ENCODE measurements around the gene XRN2. TPM values are rescaled to one million over a fixed set of nuclear protein-coding genes. Genes with fewer than 3 reads are reported as not detected.

Gene XRN2
- total RNA-seq, 1 donor: 125 TPM

DNA sequence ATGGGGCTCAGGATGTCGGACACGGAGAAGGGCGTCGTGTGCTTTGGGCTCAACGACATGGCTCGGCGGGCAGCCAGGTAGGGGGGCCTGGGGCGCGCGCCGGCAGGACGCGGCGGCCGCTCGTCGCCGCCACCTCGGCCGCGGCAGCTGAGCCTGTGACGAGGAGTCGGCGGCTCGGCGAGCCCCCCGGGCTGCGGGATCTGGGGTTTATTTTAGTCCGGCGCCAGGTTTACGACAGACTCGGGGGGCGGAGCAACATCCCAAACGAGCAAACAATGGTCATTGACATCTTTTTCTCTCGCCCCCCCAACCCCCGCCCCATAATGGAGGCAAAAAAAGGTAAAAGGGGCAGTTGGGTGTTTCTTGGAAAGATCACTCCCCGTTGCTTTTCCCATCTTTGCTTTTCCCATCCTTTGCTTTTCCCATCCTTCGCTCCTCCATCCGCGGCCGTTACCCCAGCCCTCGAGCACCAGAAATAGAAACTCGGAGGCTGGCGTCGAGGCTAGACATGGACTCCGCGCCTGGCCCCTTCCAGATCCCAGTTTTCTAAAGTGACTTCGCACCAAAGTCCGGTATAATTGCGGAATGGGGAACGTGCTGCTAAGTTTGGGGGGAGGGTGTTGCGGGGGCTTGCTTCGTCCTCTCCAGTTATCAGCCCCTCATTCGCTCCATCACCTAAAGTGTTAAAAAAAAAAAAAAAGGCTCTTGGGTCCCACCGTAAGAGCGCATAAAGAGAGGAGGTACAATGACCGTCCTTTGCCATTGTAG lies 94.4 kb downstream of the XRN2 start, which contains the start of gene NKX2-4:
Gene NKX2-4 (minus strand): TSS at position 186 of the 768 bp plus-strand sequence. CDS start 127 bp downstream, at position 59.
- H2AFZ ChIP-seq (ENCODE audit: low read length): no peak within 1 kb of the TSS

DNA sequence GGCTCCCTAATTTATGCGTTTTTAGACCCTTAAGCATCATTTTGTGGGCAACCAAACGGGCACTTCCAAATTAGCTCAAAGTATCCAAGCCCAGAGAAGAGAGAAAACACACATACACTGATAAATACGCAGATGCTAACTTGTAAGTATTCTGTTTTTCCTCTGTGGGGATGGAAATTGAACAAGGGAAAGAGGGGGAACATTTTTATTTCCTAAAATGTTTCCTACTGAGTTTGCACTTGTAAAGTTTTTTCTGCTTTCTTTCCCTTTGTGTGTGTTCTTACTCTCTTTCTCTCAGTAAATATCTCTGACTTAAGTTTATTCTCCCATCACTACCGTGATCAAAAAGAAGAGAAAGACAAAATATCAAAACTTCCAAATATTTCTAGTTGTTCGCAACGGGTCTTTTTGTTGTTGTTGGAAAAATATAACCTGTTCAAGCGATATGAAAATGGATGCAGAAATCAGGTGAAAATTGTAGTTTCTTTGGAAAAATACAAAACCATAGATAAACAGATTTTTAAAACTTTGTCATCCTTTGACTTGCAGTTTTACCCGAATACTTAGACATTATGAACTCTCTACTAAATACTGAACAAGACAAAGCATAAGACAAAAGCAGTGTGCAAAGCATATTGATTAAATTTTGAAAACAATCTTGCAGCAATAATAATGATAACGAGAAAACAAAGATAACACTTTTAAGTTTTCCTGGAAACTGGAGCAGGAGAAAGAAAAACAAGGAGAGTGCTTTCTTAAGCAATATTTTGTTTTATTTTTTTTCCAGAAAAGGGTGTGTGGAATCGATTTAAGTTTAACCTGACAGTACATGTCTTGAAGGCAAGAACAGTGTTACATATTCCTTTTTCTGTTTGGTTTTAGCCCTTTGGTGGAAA lies 95.2 kb downstream of the XRN2 start:
- Histone ChIP-seq H3K9me3 (ENCODE audit: low read depth, low read length) (no peaks in the 10 kb centered on the region), H4K20me1 (ENCODE audit: insufficient read depth, low read length) (no peaks in the 10 kb centered on the region), H3K27me3 (ENCODE audit: insufficient read depth, low read length) (peaks cover 94% of the 10 kb centered on the region), H3K4me3 (ENCODE audit: insufficient read depth, low read length) (no peak overlapping the region), H2AFZ (ENCODE audit: low read length) (no peak overlapping the region), H3K27ac (ENCODE audit: low read depth, low read length) (no peak overlapping the region), H3K79me2 (ENCODE audit: insufficient read depth, low read length) (no peaks in the 10 kb centered on the region), H3K4me2 (ENCODE audit: insufficient read depth, low read length) (no peak overlapping the region), H3K36me3 (ENCODE audit: insufficient read depth, low read length) (no peaks in the 10 kb centered on the region), H3K4me1 (ENCODE audit: insufficient read depth, low read length) (no peaks in the 10 kb centered on the region)
- peak; percentile 39 for DNase-seq (ENCODE audit: insufficient read length, low spot score, missing footprints)
- TF ChIP-seq, protein P1, sequence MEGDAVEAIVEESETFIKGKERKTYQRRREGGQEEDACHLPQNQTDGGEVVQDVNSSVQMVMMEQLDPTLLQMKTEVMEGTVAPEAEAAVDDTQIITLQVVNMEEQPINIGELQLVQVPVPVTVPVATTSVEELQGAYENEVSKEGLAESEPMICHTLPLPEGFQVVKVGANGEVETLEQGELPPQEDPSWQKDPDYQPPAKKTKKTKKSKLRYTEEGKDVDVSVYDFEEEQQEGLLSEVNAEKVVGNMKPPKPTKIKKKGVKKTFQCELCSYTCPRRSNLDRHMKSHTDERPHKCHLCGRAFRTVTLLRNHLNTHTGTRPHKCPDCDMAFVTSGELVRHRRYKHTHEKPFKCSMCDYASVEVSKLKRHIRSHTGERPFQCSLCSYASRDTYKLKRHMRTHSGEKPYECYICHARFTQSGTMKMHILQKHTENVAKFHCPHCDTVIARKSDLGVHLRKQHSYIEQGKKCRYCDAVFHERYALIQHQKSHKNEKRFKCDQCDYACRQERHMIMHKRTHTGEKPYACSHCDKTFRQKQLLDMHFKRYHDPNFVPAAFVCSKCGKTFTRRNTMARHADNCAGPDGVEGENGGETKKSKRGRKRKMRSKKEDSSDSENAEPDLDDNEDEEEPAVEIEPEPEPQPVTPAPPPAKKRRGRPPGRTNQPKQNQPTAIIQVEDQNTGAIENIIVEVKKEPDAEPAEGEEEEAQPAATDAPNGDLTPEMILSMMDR (IDR thresholded peaks at IDR 0.05; ENCODE audit: extremely low read depth, low read depth, low read length): no peak

More for the DNA sequence above, 94.4 kb downstream of the XRN2 start, which contains the start of gene NKX2-4:
- H3K79me2 ChIP-seq (ENCODE audit: insufficient read depth, low read length): no peaks in the 10 kb centered on the region
- peaks cover 98% of the 10 kb centered on the region for H3K27me3 ChIP-seq (ENCODE audit: insufficient read depth, low read length)
- H3K4me2 ChIP-seq (ENCODE audit: insufficient read depth, low read length): no peak within 1 kb of the TSS
- H3K36me3 ChIP-seq (ENCODE audit: insufficient read depth, low read length): no peaks in the 10 kb centered on the region
- TF ChIP-seq, protein P1 (IDR thresholded peaks at IDR 0.05; ENCODE audit: extremely low read depth, low read depth, low read length): no peak
- H3K27ac ChIP-seq (ENCODE audit: low read depth, low read length): no peak within 1 kb of the TSS
- H3K4me3 ChIP-seq (ENCODE audit: insufficient read depth, low read length): no peak within 1 kb of the TSS
- H3K4me1 ChIP-seq (ENCODE audit: insufficient read depth, low read length): no peaks in the 10 kb centered on the region
- H4K20me1 ChIP-seq (ENCODE audit: insufficient read depth, low read length): peaks cover 6% of the 10 kb centered on the region
- DNase-seq (ENCODE audit: insufficient read length, low spot score, missing footprints): peak; percentile 64
- H3K9me3 ChIP-seq (ENCODE audit: low read depth, low read length): no peaks in the 10 kb centered on the region

DNA sequence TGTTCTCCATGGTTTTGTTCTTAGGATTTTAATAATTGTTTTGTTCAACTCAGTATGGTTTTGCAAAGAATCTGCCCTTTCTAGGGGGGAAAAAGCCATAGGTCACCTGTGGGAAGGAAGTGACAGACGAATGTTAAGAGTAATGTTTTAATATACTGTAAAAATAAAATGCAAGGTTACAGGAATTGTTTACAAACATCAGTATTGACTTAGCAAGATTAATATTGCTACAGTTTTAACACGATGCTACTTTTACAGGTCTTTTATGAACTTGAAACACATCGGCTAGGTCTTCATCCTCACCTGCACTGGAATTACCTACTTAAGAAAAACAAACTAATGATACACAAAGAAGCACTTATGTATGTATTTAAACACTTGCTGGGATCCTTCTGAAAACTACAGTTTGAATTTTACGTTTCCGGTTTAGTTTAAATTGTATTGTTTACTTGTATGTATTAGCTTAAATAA lies 95.9 kb downstream of the XRN2 start:
- Histone ChIP-seq H3K36me3 (ENCODE audit: insufficient read depth, low read length) (no peaks in the 10 kb centered on the region), H3K9me3 (ENCODE audit: low read depth, low read length) (no peaks in the 10 kb centered on the region), H3K4me3 (ENCODE audit: insufficient read depth, low read length) (no peak overlapping the region), H3K27me3 (ENCODE audit: insufficient read depth, low read length) (peaks cover 91% of the 10 kb centered on the region), H3K4me2 (ENCODE audit: insufficient read depth, low read length) (no peak overlapping the region), H4K20me1 (ENCODE audit: insufficient read depth, low read length) (no peaks in the 10 kb centered on the region), H3K79me2 (ENCODE audit: insufficient read depth, low read length) (no peaks in the 10 kb centered on the region), H2AFZ (ENCODE audit: low read length) (no peak overlapping the region), H3K27ac (ENCODE audit: low read depth, low read length) (no peak overlapping the region), H3K4me1 (ENCODE audit: insufficient read depth, low read length) (no peaks in the 10 kb centered on the region)
- TF ChIP-seq, protein P1 (IDR thresholded peaks at IDR 0.05; ENCODE audit: extremely low read depth, low read depth, low read length): no peak
- DNase-seq (ENCODE audit: insufficient read length, low spot score, missing footprints): peak; percentile 39

All from osteoblast (primary cell).